ENCODE results near the gene PRKCH.
A peak's percentile ranks its signal among the peaks of the same experiment; 100 is the strongest.

The PRKCH gene

DNA sequence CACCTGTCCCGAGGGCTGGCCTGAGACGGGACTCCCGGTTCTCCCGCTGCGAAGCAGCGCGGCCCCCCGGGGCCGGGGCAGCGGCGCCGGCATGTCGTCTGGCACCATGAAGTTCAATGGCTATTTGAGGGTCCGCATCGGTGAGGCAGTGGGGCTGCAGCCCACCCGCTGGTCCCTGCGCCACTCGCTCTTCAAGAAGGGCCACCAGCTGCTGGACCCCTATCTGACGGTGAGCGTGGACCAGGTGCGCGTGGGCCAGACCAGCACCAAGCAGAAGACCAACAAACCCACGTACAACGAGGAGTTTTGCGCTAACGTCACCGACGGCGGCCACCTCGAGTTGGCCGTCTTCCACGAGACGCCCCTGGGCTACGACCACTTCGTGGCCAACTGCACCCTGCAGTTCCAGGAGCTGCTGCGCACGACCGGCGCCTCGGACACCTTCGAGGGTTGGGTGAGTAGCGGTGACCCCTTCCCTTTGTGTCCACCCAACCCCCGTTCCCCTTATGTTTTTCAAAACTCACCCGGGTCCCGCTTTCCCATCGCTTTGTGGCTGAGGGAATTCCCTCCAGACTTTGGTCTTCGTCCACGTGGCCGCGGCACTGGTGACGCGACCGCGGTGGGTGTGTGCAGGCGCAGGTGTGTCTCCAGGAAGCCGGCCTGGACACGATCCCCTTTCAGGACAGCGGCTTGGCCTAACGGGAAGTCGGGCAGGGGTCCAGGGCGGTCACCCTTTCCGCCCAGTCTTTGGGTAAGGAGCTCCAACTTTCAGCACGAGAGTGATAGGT, 826 bp downstream of the PRKCH start:
- TF ChIP-seq EZH2phosphoT487 (conservative IDR thresholded peaks at IDR 0.05; ENCODE audit: low read length) (no peak), CTCF (IDR thresholded peaks at IDR 0.05; ENCODE audit: insufficient read depth, low read length, poor library complexity, severe bottlenecking) (no peak)
- Histone ChIP-seq H3K4me2 (ENCODE audit: low read depth, low read length, poor library complexity, severe bottlenecking) (peak overlapping the region; percentile 19), H3K27me3 (ENCODE audit: low read length) (no peaks in the 10 kb centered on the region), H4K20me1 (ENCODE audit: low read depth, low read length) (no peaks in the 10 kb centered on the region), H3K36me3 (ENCODE audit: low read length) (no peaks in the 10 kb centered on the region), H3K9ac (ENCODE audit: low read length) (no peak overlapping the region), H3F3A (ENCODE audit: insufficient read depth) (no peaks in the 10 kb centered on the region), H3K79me2 (ENCODE audit: insufficient read depth, low read length) (no peaks in the 10 kb centered on the region), H3K27ac (ENCODE audit: low read depth, low read length) (no peak overlapping the region), H3K9me2 (replicated peaks; ENCODE audit: insufficient read depth, low read length) (no peaks in the 10 kb centered on the region), H3K9me3 (ENCODE audit: insufficient read depth, low read length) (no peaks in the 10 kb centered on the region), H3K4me3 (ENCODE audit: insufficient read depth, low read length, poor library complexity, severe bottlenecking) (no peak overlapping the region), H2AFZ (ENCODE audit: low read depth, low read length, severe bottlenecking) (no peak overlapping the region)

DNA sequence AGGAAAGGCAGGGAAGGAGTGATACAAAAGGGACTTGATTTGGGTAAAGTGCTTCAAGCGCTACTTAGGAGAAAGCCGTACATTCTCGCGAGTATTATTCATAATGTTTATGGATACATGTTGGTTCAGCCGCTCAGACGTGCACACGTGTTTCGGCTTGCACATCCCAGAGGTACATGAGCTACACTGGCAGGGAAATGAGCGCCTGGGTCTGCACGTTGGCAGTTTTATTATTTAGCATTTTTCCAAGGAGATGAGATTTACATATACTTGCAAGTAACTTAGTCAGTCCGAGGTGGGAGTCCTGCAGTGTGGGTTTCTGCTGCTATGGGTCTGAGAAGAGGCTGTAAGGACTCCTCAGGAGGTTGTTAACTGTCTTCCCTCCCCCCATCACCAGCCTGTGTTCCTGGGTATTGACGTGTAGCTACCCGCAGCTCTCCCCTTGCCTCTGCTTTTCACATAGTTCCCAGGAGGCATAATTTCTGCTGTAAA, 1.5 kb downstream of the PRKCH start:
- H3K36me3 ChIP-seq (ENCODE audit: low read length): no peaks in the 10 kb centered on the region
- no peaks in the 10 kb centered on the region for H3K27me3 ChIP-seq (ENCODE audit: low read length)
- no peaks in the 10 kb centered on the region for H3K9me2 ChIP-seq (replicated peaks; ENCODE audit: insufficient read depth, low read length)
- H3K79me2 ChIP-seq (ENCODE audit: insufficient read depth, low read length): no peaks in the 10 kb centered on the region
- TF ChIP-seq CTCF (IDR thresholded peaks at IDR 0.05; ENCODE audit: insufficient read depth, low read length, poor library complexity, severe bottlenecking) (no peak), EZH2phosphoT487 (conservative IDR thresholded peaks at IDR 0.05; ENCODE audit: low read length) (no peak)
- H3F3A ChIP-seq (ENCODE audit: insufficient read depth): no peaks in the 10 kb centered on the region
- no peaks in the 10 kb centered on the region for H3K9me3 ChIP-seq (ENCODE audit: insufficient read depth, low read length)
- no peak overlapping the region for H3K4me2 ChIP-seq (ENCODE audit: low read depth, low read length, poor library complexity, severe bottlenecking)
- no peaks in the 10 kb centered on the region for H4K20me1 ChIP-seq (ENCODE audit: low read depth, low read length)
- no peak overlapping the region for H3K27ac ChIP-seq (ENCODE audit: low read depth, low read length)
- no peak overlapping the region for H3K4me3 ChIP-seq (ENCODE audit: insufficient read depth, low read length, poor library complexity, severe bottlenecking)
- H2AFZ ChIP-seq (ENCODE audit: low read depth, low read length, severe bottlenecking): no peak overlapping the region
- H3K9ac ChIP-seq (ENCODE audit: low read length): no peak overlapping the region

DNA sequence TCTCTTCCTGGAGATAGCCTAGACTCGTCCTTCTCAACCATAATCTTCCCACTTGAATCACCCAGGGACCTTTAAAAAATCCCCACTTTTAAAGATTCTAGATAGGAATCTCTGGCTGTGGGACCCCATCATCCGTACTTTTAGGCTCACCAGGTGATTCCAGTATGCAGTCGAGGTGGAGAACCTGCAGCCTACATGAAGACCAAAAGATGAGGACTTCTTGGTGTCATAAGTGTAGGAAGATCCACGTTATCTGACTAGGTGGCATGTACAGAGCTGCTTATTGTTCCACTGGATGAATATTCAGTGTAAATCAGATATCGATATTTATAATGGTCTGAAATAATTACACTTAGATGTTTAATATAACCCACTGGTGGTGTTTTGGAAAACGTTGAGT, 2.6 kb downstream of the PRKCH start:
- Histone ChIP-seq H3K9ac (ENCODE audit: low read length) (no peak overlapping the region), H3F3A (ENCODE audit: insufficient read depth) (no peaks in the 10 kb centered on the region), H3K4me3 (ENCODE audit: insufficient read depth, low read length, poor library complexity, severe bottlenecking) (no peak overlapping the region), H3K79me2 (ENCODE audit: insufficient read depth, low read length) (no peaks in the 10 kb centered on the region), H3K9me2 (replicated peaks; ENCODE audit: insufficient read depth, low read length) (no peaks in the 10 kb centered on the region), H3K27ac (ENCODE audit: low read depth, low read length) (no peak overlapping the region), H3K27me3 (ENCODE audit: low read length) (no peaks in the 10 kb centered on the region), H3K4me2 (ENCODE audit: low read depth, low read length, poor library complexity, severe bottlenecking) (no peak overlapping the region), H3K9me3 (ENCODE audit: insufficient read depth, low read length) (no peaks in the 10 kb centered on the region), H2AFZ (ENCODE audit: low read depth, low read length, severe bottlenecking) (no peak overlapping the region), H4K20me1 (ENCODE audit: low read depth, low read length) (no peaks in the 10 kb centered on the region), H3K36me3 (ENCODE audit: low read length) (no peaks in the 10 kb centered on the region)
- TF ChIP-seq CTCF (IDR thresholded peaks at IDR 0.05; ENCODE audit: insufficient read depth, low read length, poor library complexity, severe bottlenecking) (no peak), EZH2phosphoT487 (conservative IDR thresholded peaks at IDR 0.05; ENCODE audit: low read length) (no peak)

All from SU-DHL-6 (cell line).